Endothelial cell (in vitro differentiated cells): ENCODE measurements around the gene MSH5. TPM values are rescaled to one million over a fixed set of nuclear protein-coding genes. Genes with fewer than 3 reads are reported as not detected.

Experiments
- DNase-seq: peaks from one replicate; pipeline ENCODE4 v3.0.0; 2021; ENCODE audit warnings: low spot score
- H3K27ac Mint-ChIP-seq: one replicate; pipeline ENCODE4 v1.8.0; 2021; ENCODE audit warnings: mixed read lengths, inconsistent platforms; ENCODE audit not compliant: unreplicated experiment
- H3K27me3 Mint-ChIP-seq: one replicate; pipeline ENCODE4 v1.8.0; 2021; ENCODE audit warnings: mild to moderate bottlenecking, moderate library complexity, mixed read lengths, inconsistent platforms; ENCODE audit not compliant: unreplicated experiment
- H3K36me3 Mint-ChIP-seq: one replicate; pipeline ENCODE4 v1.8.0; 2021; ENCODE audit warnings: mild to moderate bottlenecking, low read depth, mixed read lengths, inconsistent platforms; ENCODE audit not compliant: unreplicated experiment
- H3K4me1 Mint-ChIP-seq: one replicate; pipeline ENCODE4 v1.8.0; 2021; ENCODE audit warnings: mild to moderate bottlenecking, mixed read lengths, inconsistent platforms; ENCODE audit not compliant: unreplicated experiment
- H3K4me3 Mint-ChIP-seq: one replicate; pipeline ENCODE4 v1.8.0; 2021; ENCODE audit warnings: mild to moderate bottlenecking, mixed read lengths, inconsistent platforms; ENCODE audit not compliant: unreplicated experiment
- H3K9me3 Mint-ChIP-seq: one replicate; pipeline ENCODE4 v1.8.0; 2021; ENCODE audit warnings: mixed read lengths, inconsistent platforms; ENCODE audit not compliant: unreplicated experiment
- total RNA-seq: library from RNA; stranded (reverse); fragmentation: NEBNext Ultra II Directional; extraction: Animal tissue kit (Norgen Biotek cat#: 25700); gene quantifications from one replicate; pipeline ENCODE4 v1.2.1, GENCODE V29; 2021; ENCODE audit not compliant: unreplicated experiment
- TF ChIP-seq, protein P1 (sequence below): fragments of 200-600 bp; sonication (generic); IDR thresholded peaks from one replicate; pipeline ENCODE4 v1.5.0; 2021; ENCODE audit warnings: antibody characterized with exemption; ENCODE audit not compliant: unreplicated experiment

Gene MSH5
- total RNA-seq, 1 donor from 2014 or later = 16.1 TPM

- no peak for DNase-seq
- no peak overlapping the region for H3K4me3 Mint-ChIP-seq
- peaks cover 5% of the 10 kb centered on the region for H3K27me3 Mint-ChIP-seq
These were observed 28.8 kb downstream of the MSH5 start for GRCh38 chr6:31768363-31769257.

DNA sequence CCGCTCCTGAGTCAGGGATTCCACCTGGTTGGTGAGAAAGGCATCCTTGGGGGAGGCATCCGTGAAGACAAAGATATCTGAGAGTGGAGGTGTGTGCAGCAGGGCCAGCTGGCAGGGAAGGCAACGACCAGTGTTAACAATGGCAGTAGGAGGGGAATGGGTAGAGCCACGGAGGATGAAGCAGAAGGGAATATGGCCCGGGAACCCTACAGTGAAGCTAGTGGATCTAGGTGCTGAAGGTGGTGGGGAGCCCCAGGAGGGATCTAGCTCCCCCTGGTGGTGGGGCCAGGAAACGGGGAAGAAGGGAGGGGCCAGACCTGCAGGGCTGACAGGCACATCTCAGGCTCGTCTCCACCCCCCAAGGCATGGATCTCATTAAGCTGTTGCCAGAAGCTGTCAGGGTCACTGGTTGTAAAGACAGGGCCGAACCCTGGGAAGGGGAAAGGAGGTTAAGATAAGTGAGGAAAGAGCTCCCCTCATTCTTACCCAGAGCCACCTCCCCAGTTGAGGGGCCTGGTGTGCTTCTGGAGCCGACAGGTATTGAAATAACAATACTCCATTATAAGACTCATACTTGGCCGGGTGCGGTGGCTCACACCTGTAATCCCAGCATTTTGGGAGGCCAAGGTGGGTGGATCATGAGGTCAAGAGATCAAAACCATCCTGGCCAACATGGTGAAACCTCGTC, 30.0 kb downstream of the MSH5 start:
- TF ChIP-seq, protein P1, sequence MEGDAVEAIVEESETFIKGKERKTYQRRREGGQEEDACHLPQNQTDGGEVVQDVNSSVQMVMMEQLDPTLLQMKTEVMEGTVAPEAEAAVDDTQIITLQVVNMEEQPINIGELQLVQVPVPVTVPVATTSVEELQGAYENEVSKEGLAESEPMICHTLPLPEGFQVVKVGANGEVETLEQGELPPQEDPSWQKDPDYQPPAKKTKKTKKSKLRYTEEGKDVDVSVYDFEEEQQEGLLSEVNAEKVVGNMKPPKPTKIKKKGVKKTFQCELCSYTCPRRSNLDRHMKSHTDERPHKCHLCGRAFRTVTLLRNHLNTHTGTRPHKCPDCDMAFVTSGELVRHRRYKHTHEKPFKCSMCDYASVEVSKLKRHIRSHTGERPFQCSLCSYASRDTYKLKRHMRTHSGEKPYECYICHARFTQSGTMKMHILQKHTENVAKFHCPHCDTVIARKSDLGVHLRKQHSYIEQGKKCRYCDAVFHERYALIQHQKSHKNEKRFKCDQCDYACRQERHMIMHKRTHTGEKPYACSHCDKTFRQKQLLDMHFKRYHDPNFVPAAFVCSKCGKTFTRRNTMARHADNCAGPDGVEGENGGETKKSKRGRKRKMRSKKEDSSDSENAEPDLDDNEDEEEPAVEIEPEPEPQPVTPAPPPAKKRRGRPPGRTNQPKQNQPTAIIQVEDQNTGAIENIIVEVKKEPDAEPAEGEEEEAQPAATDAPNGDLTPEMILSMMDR = peak; percentile 58
- Mint-ChIP-seq H3K27me3 (peaks cover 5% of the 10 kb centered on the region), H3K4me1 (peaks cover 17% of the 10 kb centered on the region), H3K36me3 (peaks cover 3% of the 10 kb centered on the region), H3K27ac (peak overlapping the region; percentile 45), H3K4me3 (peak overlapping the region; percentile 21), H3K9me3 (no peaks in the 10 kb centered on the region)
- peak; percentile 64 for DNase-seq

More at GRCh38 chr6:31768363-31769257, 28.8 kb downstream of the MSH5 start:
- Mint-ChIP-seq H3K9me3 (no peaks in the 10 kb centered on the region), H3K4me1 (peaks cover 22% of the 10 kb centered on the region), H3K36me3 (peaks cover 9% of the 10 kb centered on the region), H3K27ac (peak overlapping the region; percentile 87)
- TF ChIP-seq, protein P1 = no peak

- TF ChIP-seq, protein P1 = no peak
- H3K27ac Mint-ChIP-seq = no peak overlapping the region
- no peak for DNase-seq
- peaks cover 5% of the 10 kb centered on the region for H3K27me3 Mint-ChIP-seq
- no peaks in the 10 kb centered on the region for H3K9me3 Mint-ChIP-seq
- peaks cover 3% of the 10 kb centered on the region for H3K36me3 Mint-ChIP-seq
- peaks cover 17% of the 10 kb centered on the region for H3K4me1 Mint-ChIP-seq
- H3K4me3 Mint-ChIP-seq = no peak overlapping the region
These were observed 31.1 kb downstream of the MSH5 start for GRCh38 chr6:31770860-31771259.

DNA sequence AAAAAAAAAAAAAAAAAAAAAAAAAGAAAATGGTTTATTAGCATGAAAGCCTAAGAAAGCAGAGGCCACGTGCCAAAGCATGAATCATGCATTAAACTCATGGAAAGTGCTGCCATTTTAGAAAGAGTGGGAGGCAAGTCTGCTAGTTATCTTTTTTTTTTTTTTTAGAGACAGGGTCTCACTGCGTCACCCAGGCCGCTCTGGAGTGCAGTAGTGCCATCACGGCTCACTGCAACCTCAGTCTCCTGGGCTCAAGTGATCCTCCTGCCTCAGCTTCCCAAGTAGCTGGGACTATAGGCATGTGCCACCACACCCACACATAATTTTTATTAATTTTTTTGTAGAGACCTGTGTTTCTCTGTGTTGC, 32.2 kb downstream of the MSH5 start:
- no peak for DNase-seq
- no peak overlapping the region for H3K27ac Mint-ChIP-seq
- no peaks in the 10 kb centered on the region for H3K9me3 Mint-ChIP-seq
- H3K27me3 Mint-ChIP-seq = peaks cover 5% of the 10 kb centered on the region
- H3K36me3 Mint-ChIP-seq = peaks cover 3% of the 10 kb centered on the region
- H3K4me3 Mint-ChIP-seq = no peak overlapping the region
- TF ChIP-seq, protein P1 = no peak
- peaks cover 14% of the 10 kb centered on the region for H3K4me1 Mint-ChIP-seq

GRCh38 chr6:31775184-31775583, 35.4 kb downstream of the MSH5 start:
- Mint-ChIP-seq H3K4me3 (no peak overlapping the region), H3K4me1 (no peaks in the 10 kb centered on the region), H3K36me3 (no peaks in the 10 kb centered on the region), H3K27me3 (peaks cover 4% of the 10 kb centered on the region), H3K9me3 (no peaks in the 10 kb centered on the region), H3K27ac (no peak overlapping the region)
- DNase-seq = no peak
- TF ChIP-seq, protein P1 = no peak
